ACC112 (cell line): Measurements from ENCODE around the gene SUCLA2.

Experiments
- H2AFZ ChIP-seq: fragments of 200-600 bp; sonication (generic); one replicate; pipeline ENCODE4 v1.6.0; 2017; ENCODE audit warnings: antibody characterized with exemption, low read length; ENCODE audit not compliant: unreplicated experiment
- H3K27ac ChIP-seq: fragments of 200-600 bp; sonication (generic); 2 replicates; pipeline ENCODE4 v1.5.1; 2014; ENCODE audit warnings: low read depth, mild to moderate bottlenecking, antibody characterized with exemption, low read length, moderate library complexity
- H3K27me3 ChIP-seq: fragments of 200-600 bp; sonication (generic); 2 replicates; pipeline ENCODE4 v1.6.1; 2014; ENCODE audit warnings: mild to moderate bottlenecking, antibody characterized with exemption, low read length, moderate library complexity, mixed read lengths; ENCODE audit not compliant: insufficient read depth
- H3K36me3 ChIP-seq: fragments of 200-600 bp; sonication (generic); 2 replicates; pipeline ENCODE4 v1.6.1; 2016; ENCODE audit warnings: mild to moderate bottlenecking, antibody characterized with exemption, low read length, moderate library complexity, mixed read lengths; ENCODE audit not compliant: insufficient read depth
- H3K4me1 ChIP-seq: fragments of 200-600 bp; sonication (generic); one replicate; pipeline ENCODE4 v1.6.1; 2016; ENCODE audit warnings: low read length, mixed read lengths; ENCODE audit not compliant: insufficient read depth, unreplicated experiment, control insufficient read depth
- H3K4me3 ChIP-seq: fragments of 200-600 bp; sonication (generic); 2 replicates; pipeline ENCODE4 v1.5.1; 2014; ENCODE audit warnings: mild to moderate bottlenecking, low read depth, low read length
- H3K79me2 ChIP-seq: fragments of 200-600 bp; sonication (generic); one replicate; pipeline ENCODE4 v1.6.0; 2016; ENCODE audit warnings: low read length; ENCODE audit not compliant: control insufficient read depth, unreplicated experiment, insufficient read depth

The SUCLA2 gene

GRCh38 chr13:47997384-47997783 is 3.7 kb downstream of the SUCLA2 start:
- Histone ChIP-seq H3K4me1 (peaks cover 3% of the 10 kb centered on the region), H3K4me3 (no peak overlapping the region), H3K36me3 (0 out of 2 replicates have a peak, but pooled peaks cover 5% of the 10 kb centered on the region), H3K27me3 (no peaks in the 10 kb centered on the region), H2AFZ (no peak overlapping the region), H3K79me2 (peaks cover 46% of the 10 kb centered on the region), H3K27ac (no peak overlapping the region)

GRCh38 chr13:47991859-47992258 is 9.2 kb downstream of the SUCLA2 start:
- Histone ChIP-seq H3K4me1 (no peaks in the 10 kb centered on the region), H3K27ac (no peak overlapping the region), H3K36me3 (0 out of 2 replicates have a peak, but pooled peaks cover 11% of the 10 kb centered on the region), H3K27me3 (no peaks in the 10 kb centered on the region), H3K79me2 (peaks cover 14% of the 10 kb centered on the region), H2AFZ (no peak overlapping the region), H3K4me3 (no peak overlapping the region)

GRCh38 chr13:47990920-47991466 is 10.1 kb downstream of the SUCLA2 start:
- H3K36me3 ChIP-seq, result 0 out of 2 replicates have a peak, but pooled peaks cover 13% of the 10 kb centered on the region
- H3K27me3 ChIP-seq, result no peaks in the 10 kb centered on the region
- no peak overlapping the region for H3K4me3 ChIP-seq
- H3K27ac ChIP-seq, result no peak overlapping the region
- H3K4me1 ChIP-seq, result no peaks in the 10 kb centered on the region
- H2AFZ ChIP-seq, result no peak overlapping the region
- peaks cover 9% of the 10 kb centered on the region for H3K79me2 ChIP-seq

GRCh38 chr13:47990427-47990826 is 10.6 kb downstream of the SUCLA2 start:
- Histone ChIP-seq H2AFZ (no peak overlapping the region), H3K4me1 (no peaks in the 10 kb centered on the region), H3K27me3 (no peaks in the 10 kb centered on the region), H3K4me3 (no peak overlapping the region), H3K36me3 (0 out of 2 replicates have a peak, but pooled peaks cover 13% of the 10 kb centered on the region), H3K27ac (no peak overlapping the region), H3K79me2 (peaks cover 9% of the 10 kb centered on the region)

- no peaks in the 10 kb centered on the region for H3K4me1 ChIP-seq
- peaks cover 15% of the 10 kb centered on the region; the same call in 1 of the 2 replicates for H3K36me3 ChIP-seq
- no peaks in the 10 kb centered on the region for H3K79me2 ChIP-seq
- H2AFZ ChIP-seq, result no peak overlapping the region
- no peak overlapping the region for H3K27ac ChIP-seq
- no peaks in the 10 kb centered on the region for H3K27me3 ChIP-seq
- no peak overlapping the region for H3K4me3 ChIP-seq
Observed at GRCh38 chr13:47983070-47983469, 18.0 kb downstream of the SUCLA2 start.

GRCh38 chr13:47976325-47976724 is 24.7 kb downstream of the SUCLA2 start:
- Histone ChIP-seq H3K36me3 (peaks cover 33% of the 10 kb centered on the region), H3K4me1 (no peaks in the 10 kb centered on the region), H3K4me3 (no peak overlapping the region), H3K27ac (no peak overlapping the region), H3K79me2 (no peaks in the 10 kb centered on the region), H2AFZ (no peak overlapping the region), H3K27me3 (no peaks in the 10 kb centered on the region)

- Histone ChIP-seq H2AFZ (no peak overlapping the region), H3K4me1 (no peaks in the 10 kb centered on the region), H3K27ac (no peak overlapping the region), H3K27me3 (no peaks in the 10 kb centered on the region), H3K79me2 (no peaks in the 10 kb centered on the region), H3K36me3 (peaks cover 33% of the 10 kb centered on the region), H3K4me3 (no peak overlapping the region)
Observed at GRCh38 chr13:47964863-47965262, 36.2 kb downstream of the SUCLA2 start.

GRCh38 chr13:47962237-47962636 is 38.8 kb downstream of the SUCLA2 start:
- peaks cover 57% of the 10 kb centered on the region for H3K36me3 ChIP-seq
- no peaks in the 10 kb centered on the region for H3K79me2 ChIP-seq
- no peak overlapping the region for H3K4me3 ChIP-seq
- H3K27me3 ChIP-seq, result no peaks in the 10 kb centered on the region
- H3K27ac ChIP-seq, result no peak overlapping the region
- no peaks in the 10 kb centered on the region for H3K4me1 ChIP-seq
- H2AFZ ChIP-seq, result no peak overlapping the region

- Histone ChIP-seq H3K27me3 (no peaks in the 10 kb centered on the region), H3K27ac (no peak overlapping the region), H3K36me3 (peaks cover 73% of the 10 kb centered on the region), H3K79me2 (no peaks in the 10 kb centered on the region), H3K4me3 (no peak overlapping the region), H2AFZ (no peak overlapping the region), H3K4me1 (no peaks in the 10 kb centered on the region)
Observed at GRCh38 chr13:47959468-47960247, 41.4 kb downstream of the SUCLA2 start.

GRCh38 chr13:47957073-47957472 is 44.0 kb downstream of the SUCLA2 start:
- Histone ChIP-seq H3K4me3 (no peak overlapping the region), H3K27ac (no peak overlapping the region), H3K79me2 (no peaks in the 10 kb centered on the region), H3K36me3 (peaks cover 65% of the 10 kb centered on the region), H3K27me3 (no peaks in the 10 kb centered on the region), H3K4me1 (no peaks in the 10 kb centered on the region), H2AFZ (no peak overlapping the region)

GRCh38 chr13:47955836-47956235 is 45.2 kb downstream of the SUCLA2 start:
- Histone ChIP-seq H3K36me3 (peaks cover 55% of the 10 kb centered on the region), H3K4me3 (no peak overlapping the region), H2AFZ (no peak overlapping the region), H3K27me3 (no peaks in the 10 kb centered on the region), H3K27ac (no peak overlapping the region), H3K4me1 (no peaks in the 10 kb centered on the region), H3K79me2 (no peaks in the 10 kb centered on the region)
